KMS-11 (cell line): ENCODE measurements around the gene SCGB2A2.

Experiments used
- H2AFZ ChIP-seq: fragments of 200-600 bp; sonication (generic); 2 replicates; pipeline ENCODE4 v1.6.1; 2016; ENCODE audit warnings: antibody characterized with exemption, mixed run types, low read depth
- H3K27ac ChIP-seq: fragments of 200-600 bp; sonication (generic); 2 replicates; pipeline ENCODE4 v1.6.1; 2016; ENCODE audit warnings: mild to moderate bottlenecking, mixed run types
- H3K27me3 ChIP-seq: fragments of 200-600 bp; sonication (generic); 2 replicates; pipeline ENCODE4 v1.6.1; 2017; ENCODE audit warnings: mild to moderate bottlenecking, low read depth, mixed run types, moderate library complexity; ENCODE audit not compliant: insufficient read depth
- H3K36me3 ChIP-seq: fragments of 200-600 bp; sonication (generic); 2 replicates; pipeline ENCODE4 v1.6.1; 2017; ENCODE audit warnings: mild to moderate bottlenecking, mixed run types; ENCODE audit not compliant: insufficient read depth
- H3K4me1 ChIP-seq: fragments of 200-600 bp; sonication (generic); 2 replicates; pipeline ENCODE4 v1.6.1; 2016; ENCODE audit warnings: mild to moderate bottlenecking, low read depth, mixed run types; ENCODE audit not compliant: poor library complexity, severe bottlenecking
- H3K4me2 ChIP-seq: fragments of 200-600 bp; sonication (generic); 2 replicates; pipeline ENCODE4 v1.7.0; 2016; ENCODE audit warnings: mild to moderate bottlenecking, mixed run types
- H3K4me3 ChIP-seq: fragments of 200-600 bp; sonication (generic); IDR thresholded peaks from 2 replicates; pipeline ENCODE4 v1.6.1; 2017; ENCODE audit warnings: low read depth, low read length, mixed read lengths; ENCODE audit not compliant: insufficient read depth
- H3K79me2 ChIP-seq: fragments of 200-600 bp; sonication (generic); 2 replicates; pipeline ENCODE4 v1.6.1; 2016; ENCODE audit warnings: low read depth, mixed run types; ENCODE audit not compliant: insufficient read depth
- H3K9ac ChIP-seq: fragments of 200-600 bp; sonication (generic); 2 replicates; pipeline ENCODE4 v1.6.1; 2016; ENCODE audit warnings: mild to moderate bottlenecking, mixed run types
- H4K20me1 ChIP-seq: fragments of 200-600 bp; sonication (generic); 2 replicates; pipeline ENCODE4 v1.6.1; 2016; ENCODE audit warnings: mild to moderate bottlenecking, mixed run types; ENCODE audit not compliant: insufficient read depth
- TF ChIP-seq, protein P1 (sequence below): fragments of 200-600 bp; sonication (generic); conservative IDR thresholded peaks from 2 replicates; pipeline ENCODE4 v1.6.1; 2017; ENCODE audit warnings: low read depth, mild to moderate bottlenecking, antibody characterized with exemption, low read length, moderate library complexity, mixed read lengths

Gene SCGB2A2

DNA sequence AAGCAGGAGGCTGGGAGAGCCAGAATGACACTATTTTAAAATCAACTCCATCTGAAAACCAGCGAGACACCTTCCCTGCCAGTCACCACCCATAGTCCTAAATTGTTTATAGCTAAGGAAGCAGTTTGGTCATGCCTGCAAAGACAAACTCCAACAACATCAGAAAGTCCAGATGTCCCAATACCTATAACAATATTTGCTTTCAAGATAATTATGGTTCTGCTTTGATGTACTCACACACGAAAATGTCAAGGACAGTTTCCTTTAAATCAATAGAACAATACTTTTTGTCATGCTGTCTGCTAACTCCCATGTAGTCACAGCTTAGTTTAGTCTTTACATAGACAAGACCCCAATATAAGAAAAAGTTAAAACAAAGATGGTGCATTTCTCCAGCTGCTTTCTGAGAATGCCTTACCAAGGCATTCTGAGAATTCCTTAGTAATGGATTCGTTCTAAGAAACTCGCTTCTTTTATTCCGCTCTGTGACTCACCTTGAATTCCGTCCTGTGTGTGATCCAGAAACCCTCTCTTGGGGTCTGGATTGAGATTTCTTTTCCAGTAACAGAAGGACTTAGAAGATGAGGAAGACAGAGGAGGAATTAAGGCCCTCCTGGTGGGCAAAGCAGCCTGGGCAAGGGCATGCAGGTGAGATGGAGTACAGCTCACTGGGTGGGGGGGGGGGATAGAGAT, 9.6 kb upstream of the SCGB2A2 start:
- H3K9ac ChIP-seq, result no peak overlapping the region
- no peak overlapping the region for H3K4me2 ChIP-seq
- TF ChIP-seq, protein P1, sequence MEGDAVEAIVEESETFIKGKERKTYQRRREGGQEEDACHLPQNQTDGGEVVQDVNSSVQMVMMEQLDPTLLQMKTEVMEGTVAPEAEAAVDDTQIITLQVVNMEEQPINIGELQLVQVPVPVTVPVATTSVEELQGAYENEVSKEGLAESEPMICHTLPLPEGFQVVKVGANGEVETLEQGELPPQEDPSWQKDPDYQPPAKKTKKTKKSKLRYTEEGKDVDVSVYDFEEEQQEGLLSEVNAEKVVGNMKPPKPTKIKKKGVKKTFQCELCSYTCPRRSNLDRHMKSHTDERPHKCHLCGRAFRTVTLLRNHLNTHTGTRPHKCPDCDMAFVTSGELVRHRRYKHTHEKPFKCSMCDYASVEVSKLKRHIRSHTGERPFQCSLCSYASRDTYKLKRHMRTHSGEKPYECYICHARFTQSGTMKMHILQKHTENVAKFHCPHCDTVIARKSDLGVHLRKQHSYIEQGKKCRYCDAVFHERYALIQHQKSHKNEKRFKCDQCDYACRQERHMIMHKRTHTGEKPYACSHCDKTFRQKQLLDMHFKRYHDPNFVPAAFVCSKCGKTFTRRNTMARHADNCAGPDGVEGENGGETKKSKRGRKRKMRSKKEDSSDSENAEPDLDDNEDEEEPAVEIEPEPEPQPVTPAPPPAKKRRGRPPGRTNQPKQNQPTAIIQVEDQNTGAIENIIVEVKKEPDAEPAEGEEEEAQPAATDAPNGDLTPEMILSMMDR, result no peak
- H3K4me3 ChIP-seq, result no peak overlapping the region
- H3K27ac ChIP-seq, result no peak overlapping the region
- no peaks in the 10 kb centered on the region for H3K36me3 ChIP-seq
- H3K27me3 ChIP-seq, result no peaks in the 10 kb centered on the region
- H2AFZ ChIP-seq, result no peak overlapping the region
- H3K79me2 ChIP-seq, result no peaks in the 10 kb centered on the region
- no peaks in the 10 kb centered on the region for H3K4me1 ChIP-seq
- H4K20me1 ChIP-seq, result no peaks in the 10 kb centered on the region

DNA sequence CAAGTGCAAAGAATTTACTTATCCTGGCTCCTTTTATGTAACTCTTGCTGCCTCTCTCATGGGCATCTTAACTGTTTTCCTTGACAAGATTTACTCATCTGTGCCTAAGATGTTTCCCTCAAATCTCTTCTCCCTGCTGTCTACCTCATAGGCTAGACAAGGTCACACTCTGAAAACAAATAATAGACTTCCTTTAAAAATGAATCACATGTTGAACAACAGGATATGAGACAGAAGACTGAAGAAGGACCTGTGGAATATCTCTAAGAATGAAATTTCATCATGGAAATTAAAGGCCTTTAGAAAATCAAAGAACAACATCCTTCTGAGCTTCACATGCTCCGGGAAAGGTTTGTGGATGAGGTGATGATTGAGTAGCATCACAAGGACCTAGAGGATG, 6.0 kb upstream of the SCGB2A2 start:
- H4K20me1 ChIP-seq, result no peaks in the 10 kb centered on the region
- TF ChIP-seq, protein P1, result no peak
- H3K9ac ChIP-seq, result no peak overlapping the region
- H3K4me3 ChIP-seq, result no peak overlapping the region
- no peaks in the 10 kb centered on the region for H3K79me2 ChIP-seq
- H3K4me2 ChIP-seq, result no peak overlapping the region
- H3K4me1 ChIP-seq, result no peaks in the 10 kb centered on the region
- H2AFZ ChIP-seq, result no peak overlapping the region
- no peaks in the 10 kb centered on the region for H3K36me3 ChIP-seq
- no peaks in the 10 kb centered on the region for H3K27me3 ChIP-seq
- H3K27ac ChIP-seq, result no peak overlapping the region

DNA sequence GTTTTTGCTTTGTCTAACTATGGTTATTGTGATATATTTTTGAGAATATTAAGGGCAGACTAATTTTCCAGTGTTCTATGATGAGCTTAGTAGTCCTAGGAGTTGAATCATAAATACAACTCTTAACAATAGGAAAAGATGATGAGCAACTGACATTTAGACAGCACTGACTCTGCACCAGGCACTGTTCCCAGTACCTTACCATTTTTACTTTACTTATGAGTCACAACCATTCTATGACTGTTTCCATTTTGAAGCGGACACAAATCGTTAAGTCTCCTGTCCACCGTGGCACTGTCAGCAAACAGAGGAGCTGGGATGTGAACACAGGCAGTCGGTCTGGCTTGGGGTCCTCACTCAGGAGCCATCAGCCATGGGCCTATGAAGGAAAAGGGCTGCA, 3.4 kb upstream of the SCGB2A2 start:
- H3K27me3 ChIP-seq, result no peaks in the 10 kb centered on the region

DNA sequence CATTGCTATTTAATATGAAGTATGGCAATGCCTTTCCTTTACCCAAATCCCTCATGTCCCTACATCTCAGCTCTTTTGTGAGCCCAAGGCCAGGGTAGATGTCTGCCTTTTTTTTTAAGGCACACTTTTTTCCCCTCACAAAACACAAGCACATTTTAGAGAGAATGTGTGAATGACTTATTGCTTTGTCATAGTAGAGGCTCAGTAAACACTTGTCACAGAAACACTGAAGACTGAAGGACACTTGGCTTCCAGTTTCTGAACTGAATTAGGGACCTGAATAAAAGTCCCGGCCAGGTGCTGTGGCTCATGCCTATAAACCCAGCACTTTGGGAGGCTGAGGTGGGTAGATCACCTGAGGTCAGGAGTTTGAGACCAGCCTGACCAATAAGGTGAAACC, 2.9 kb upstream of the SCGB2A2 start:
- TF ChIP-seq, protein P1, result no peak

More for the DNA sequence above, 3.4 kb upstream of the SCGB2A2 start:
- Histone ChIP-seq H3K4me3 (no peak overlapping the region), H3K9ac (no peak overlapping the region), H3K4me1 (no peaks in the 10 kb centered on the region), H3K79me2 (no peaks in the 10 kb centered on the region), H4K20me1 (no peaks in the 10 kb centered on the region), H3K4me2 (no peak overlapping the region), H3K27ac (no peak overlapping the region), H3K36me3 (no peaks in the 10 kb centered on the region), H2AFZ (no peak overlapping the region)
- TF ChIP-seq, protein P1, result no peak

More for the DNA sequence above, 2.9 kb upstream of the SCGB2A2 start:
- H3K9ac ChIP-seq, result no peak overlapping the region
- no peak overlapping the region for H3K27ac ChIP-seq
- H3K79me2 ChIP-seq, result no peaks in the 10 kb centered on the region
- H3K4me3 ChIP-seq, result no peak overlapping the region
- no peaks in the 10 kb centered on the region for H4K20me1 ChIP-seq
- no peak overlapping the region for H3K4me2 ChIP-seq
- no peak overlapping the region for H2AFZ ChIP-seq
- no peaks in the 10 kb centered on the region for H3K27me3 ChIP-seq
- H3K4me1 ChIP-seq, result no peaks in the 10 kb centered on the region
- H3K36me3 ChIP-seq, result no peaks in the 10 kb centered on the region
